Vagina (tissue), 2 donors: ENCODE measurements around the gene LDLRAD4. TPM values are rescaled to one million over a fixed set of nuclear protein-coding genes. Genes with fewer than 3 reads are reported as not detected.

Experiments used
- DNase-seq, 2 donors: peaks; one replicate each; pipeline ENCODE4 v3.0.0-alpha.2; 2017; ENCODE audit errors: extremely low spot score in 2 of 2
- H3K27ac ChIP-seq: fragments of 200-600 bp; sonication (generic); one replicate; pipeline ENCODE4 v1.5.1; 2019
- H3K27me3 ChIP-seq: fragments of 200-600 bp; sonication (generic); one replicate; pipeline ENCODE4 v1.5.1; 2019
- H3K36me3 ChIP-seq, 2 donors: fragments of 200-600 bp; sonication (generic); one replicate each; pipeline ENCODE4 v1.5.1; 2017 to 2019
- H3K4me1 ChIP-seq: fragments of 200-600 bp; sonication (generic); one replicate; pipeline ENCODE4 v1.5.1; 2019
- H3K4me3 ChIP-seq, 2 donors: fragments of 200-600 bp; sonication (generic); 1 replicate in 1 of 2; 2 replicates in 1 of 2; pipeline ENCODE4 v1.5.1; 2016 to 2019
- H3K9me3 ChIP-seq: fragments of 200-600 bp; sonication (generic); one replicate; pipeline ENCODE4 v1.5.1; 2019
- CTCF ChIP-seq, 3 experiments: fragments of 450-650 bp in 2 of 3; fragments of 200-600 bp in 1 of 3; sonication (generic) in 1 of 3; IDR thresholded peaks; one replicate each; pipeline ENCODE4 v1.5.1; 2017 to 2019; ENCODE audit warnings: antibody characterized with exemption in 3 of 3, mild to moderate bottlenecking in 2 of 3, moderate library complexity in 2 of 3
- POLR2A ChIP-seq, 2 donors: fragments of 450-650 bp; IDR thresholded peaks; one replicate each; pipeline ENCODE4 v1.6.1; 2017; ENCODE audit warnings: antibody characterized with exemption in 2 of 2, mild to moderate bottlenecking in 2 of 2, moderate library complexity in 2 of 2
- POLR2AphosphoS5 ChIP-seq, 2 donors: sonication (generic); formaldehyde crosslinking; IDR thresholded peaks; one replicate each; pipeline ENCODE4 v1.9.0; 2017; ENCODE audit warnings: antibody characterized with exemption in 2 of 2, mild to moderate bottlenecking in 2 of 2, low read depth in 1 of 2; ENCODE audit not compliant: insufficient read depth in 1 of 2
- intact Hi-C: fragments of 100-400 bp; cut with DNase I; formaldehyde crosslinking; loops from one replicate; pipeline ENCODE4 v1.15.1; 2023
- total RNA-seq: library from RNA; depleted of rRNA; stranded (reverse); fragments of >200 nt; gene quantifications from one replicate; pipeline ENCODE4 v1.2.3, GENCODE V29; 2016

Gene LDLRAD4
- total RNA-seq, 1 donor from 2014 or later, result 24.3 TPM

DNA sequence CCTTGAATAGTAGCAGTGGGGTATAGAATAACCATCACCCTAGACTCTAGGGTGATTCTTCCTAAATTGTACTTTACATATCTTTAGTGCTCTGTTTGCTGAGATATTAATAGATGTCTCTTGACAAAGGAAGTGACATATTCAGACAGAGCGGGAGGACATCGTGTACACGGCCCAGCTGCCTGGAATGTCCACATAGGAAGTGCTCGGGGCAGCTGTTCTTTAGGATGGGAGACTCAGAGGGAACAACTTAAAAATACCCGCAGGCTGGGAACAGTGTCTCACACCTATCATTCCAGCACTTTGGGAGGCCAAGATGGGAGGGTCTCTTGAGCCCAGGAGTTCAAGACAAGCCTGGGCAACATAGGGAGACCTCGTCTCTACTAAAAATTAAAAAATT lies 301.7 kb downstream of the LDLRAD4 start:
- no peak overlapping the region for H3K27ac ChIP-seq
- no peaks in the 10 kb centered on the region for H3K9me3 ChIP-seq
- no peaks in the 10 kb centered on the region for H3K27me3 ChIP-seq
- no peaks in the 10 kb centered on the region for H3K36me3 ChIP-seq
- no peak overlapping the region for H3K4me3 ChIP-seq
- no peak for DNase-seq
- intact Hi-C loops, result loop anchor here (5.0 kb wide), 1 partner anchor 303 kb away; the partner anchor contains the start of gene LDLRAD4
- no peaks in the 10 kb centered on the region for H3K4me1 ChIP-seq
- TF ChIP-seq POLR2AphosphoS5 (IDR thresholded peaks at IDR 0.05; ENCODE audit: insufficient read depth in 1 of 2, low read depth in 1 of 2) (no peak), CTCF (IDR thresholded peaks at IDR 0.05) (no peak), POLR2A (IDR thresholded peaks at IDR 0.05) (no peak)

DNA sequence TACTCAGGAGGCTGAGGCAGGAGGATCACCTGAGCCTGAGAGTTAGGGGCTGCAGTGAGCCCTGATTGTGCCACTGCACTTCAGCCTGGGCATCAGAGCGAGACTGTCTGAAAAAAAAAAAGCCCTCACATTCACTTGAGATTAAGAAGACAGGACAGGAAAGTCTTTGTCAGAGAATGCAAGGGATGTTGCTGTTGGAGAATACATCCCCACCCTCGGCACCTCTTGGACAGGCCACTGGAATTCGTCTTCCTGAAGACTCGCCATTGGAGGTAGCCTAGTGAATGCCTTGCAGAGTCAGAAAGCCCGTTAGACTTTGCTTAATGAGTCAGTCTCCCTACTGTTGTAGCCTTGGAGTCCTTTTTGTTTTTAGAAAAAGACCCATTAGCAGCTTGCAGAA lies 302.2 kb downstream of the LDLRAD4 start:
- intact Hi-C loops, result loop anchor here (5.0 kb wide), 1 partner anchor 303 kb away; the partner anchor contains the start of gene LDLRAD4
- Histone ChIP-seq H3K4me1 (no peaks in the 10 kb centered on the region), H3K36me3 (no peaks in the 10 kb centered on the region), H3K4me3 (no peak overlapping the region), H3K27me3 (no peaks in the 10 kb centered on the region), H3K27ac (no peak overlapping the region), H3K9me3 (no peaks in the 10 kb centered on the region)
- no peak for TF ChIP-seq POLR2AphosphoS5 (IDR thresholded peaks at IDR 0.05; ENCODE audit: insufficient read depth in 1 of 2, low read depth in 1 of 2)
- TF ChIP-seq POLR2A (IDR thresholded peaks at IDR 0.05), result no peak
- no peak for TF ChIP-seq CTCF (IDR thresholded peaks at IDR 0.05)
- DNase-seq, result no peak

DNA sequence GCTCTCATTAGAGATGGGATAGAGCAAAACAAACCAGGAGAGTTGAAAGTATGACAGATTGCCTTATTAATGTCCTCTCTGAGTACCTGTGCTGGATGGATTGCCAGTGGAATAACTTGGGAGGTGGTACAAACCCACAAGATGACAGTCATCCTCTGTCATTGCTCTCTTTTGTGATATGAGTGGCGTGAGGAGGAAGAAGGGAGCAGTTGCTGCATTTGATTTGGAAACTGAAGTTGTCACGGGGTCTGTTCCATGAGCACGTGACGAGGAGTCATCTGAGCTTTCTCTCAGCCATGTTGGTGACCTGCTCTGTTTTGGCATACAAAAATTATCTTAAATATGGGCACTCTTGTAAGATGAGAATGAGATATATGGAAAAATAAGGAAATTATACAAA lies 302.9 kb downstream of the LDLRAD4 start:
- H3K4me1 ChIP-seq, result no peaks in the 10 kb centered on the region
- H3K27me3 ChIP-seq, result no peaks in the 10 kb centered on the region
- intact Hi-C loops, result loop anchor here (5.0 kb wide), 1 partner anchor 304 kb away; the partner anchor contains the start of gene LDLRAD4
- TF ChIP-seq POLR2AphosphoS5 (IDR thresholded peaks at IDR 0.05; ENCODE audit: insufficient read depth in 1 of 2, low read depth in 1 of 2) (no peak), CTCF (IDR thresholded peaks at IDR 0.05) (no peak), POLR2A (IDR thresholded peaks at IDR 0.05) (no peak)
- H3K36me3 ChIP-seq, result no peaks in the 10 kb centered on the region
- H3K4me3 ChIP-seq, result no peak overlapping the region
- H3K27ac ChIP-seq, result no peak overlapping the region
- H3K9me3 ChIP-seq, result no peaks in the 10 kb centered on the region
- no peak for DNase-seq

- H3K9me3 ChIP-seq, result no peaks in the 10 kb centered on the region
- no peak overlapping the region for H3K4me3 ChIP-seq
- intact Hi-C loops, result loop anchor here (5.0 kb wide), 1 partner anchor 305 kb away; the partner anchor contains the start of gene LDLRAD4
- no peaks in the 10 kb centered on the region for H3K4me1 ChIP-seq
- no peak for TF ChIP-seq POLR2A (IDR thresholded peaks at IDR 0.05)
- no peak for TF ChIP-seq CTCF (IDR thresholded peaks at IDR 0.05)
- no peak for TF ChIP-seq POLR2AphosphoS5 (IDR thresholded peaks at IDR 0.05; ENCODE audit: insufficient read depth in 1 of 2, low read depth in 1 of 2)
- no peak for DNase-seq
- no peaks in the 10 kb centered on the region for H3K36me3 ChIP-seq
- no peak overlapping the region for H3K27ac ChIP-seq
- H3K27me3 ChIP-seq, result no peaks in the 10 kb centered on the region
These were observed 303.7 kb downstream of the LDLRAD4 start for GRCh38 chr18:13522256-13522655.

- Histone ChIP-seq H3K9me3 (no peaks in the 10 kb centered on the region), H3K4me1 (no peaks in the 10 kb centered on the region), H3K4me3 (no peak overlapping the region), H3K27me3 (no peaks in the 10 kb centered on the region), H3K36me3 (no peaks in the 10 kb centered on the region), H3K27ac (no peak overlapping the region)
- TF ChIP-seq POLR2A (IDR thresholded peaks at IDR 0.05) (no peak), POLR2AphosphoS5 (IDR thresholded peaks at IDR 0.05; ENCODE audit: insufficient read depth in 1 of 2, low read depth in 1 of 2) (no peak)
- intact Hi-C loops, result loop anchor here (5.0 kb wide), 1 partner anchor 306 kb away; the partner anchor contains the start of gene LDLRAD4
- no peak for DNase-seq
These were observed 304.5 kb downstream of the LDLRAD4 start for GRCh38 chr18:13522861-13523660.
